Suprapubic skin (tissue), 3 donors: ENCODE results near the gene KIF4A.
"Not testable (repeated sequence)": the region's sequence is repeated elsewhere in the genome, so short reads cannot be mapped to it uniquely, and the experiment has no call there.

Source experiments
- CTCF ChIP-seq, 2 donors: fragments of 200-600 bp in 1 of 2; fragments of 450-650 bp in 1 of 2; sonication (generic) in 1 of 2; IDR thresholded peaks; one replicate each; pipeline ENCODE4 v1.5.1; 2016 to 2019; ENCODE audit warnings: antibody characterized with exemption in 2 of 2, mild to moderate bottlenecking in 1 of 2, moderate library complexity in 1 of 2
- POLR2AphosphoS5 ChIP-seq, 3 donors: sonication (generic); formaldehyde crosslinking; IDR thresholded peaks; one replicate each; pipeline ENCODE4 v1.6.1; 2017; ENCODE audit warnings: antibody characterized with exemption in 3 of 3

DNA sequence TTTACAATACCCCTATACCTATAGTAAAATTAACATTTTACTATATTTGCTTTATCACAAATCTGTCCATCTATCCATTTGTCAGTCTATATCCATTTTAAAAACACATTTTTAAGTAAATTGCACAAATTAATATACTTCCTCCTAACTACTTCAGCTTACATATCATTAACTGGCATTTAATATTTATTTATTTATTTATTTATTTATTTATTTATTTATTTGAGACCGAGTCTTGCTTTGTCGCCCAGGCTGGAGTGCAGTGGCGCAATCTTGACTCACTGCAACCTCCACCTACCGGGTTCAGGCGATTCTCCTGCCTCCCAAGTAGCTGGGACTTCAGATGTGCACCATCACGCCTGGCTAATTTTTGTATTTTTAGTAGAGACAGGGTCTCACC is 33.7 kb downstream of the KIF4A start:
- TF ChIP-seq CTCF, POLR2AphosphoS5 (IDR thresholded peaks at IDR 0.05): not testable (repeated sequence)
